ENCODE measurements around the gene CASKIN1. TPM values are rescaled to one million over a fixed set of nuclear protein-coding genes. Genes with fewer than 3 reads are reported as not detected.

CASKIN1 gene
- polyA plus RNA-seq, 2 of the 4 experiments (the other 2 are of a cell fraction): 0.27 to 0.87 TPM

- Histone ChIP-seq H3K4me1 (peaks cover 63% of the 10 kb centered on the region), H3K9me3 (no peaks in the 10 kb centered on the region), H3K4me2 (peak overlapping the region; percentile 99), H3K4me3 (peak overlapping the region; percentile 88), H3K27ac (peak overlapping the region; percentile 92 to 94)
- TF ChIP-seq RNF2 (IDR thresholded peaks at IDR 0.05; ENCODE audit: borderline replicate concordance, low read depth) (peak; percentile 87; the same call in 1 of the 2 replicates), CHD4 (IDR thresholded peaks at IDR 0.05; ENCODE audit: borderline replicate concordance) (no peak), ZC3H11A (IDR thresholded peaks at IDR 0.05) (0 out of 2 replicates have a peak, but pooled peaks have one; percentile 4), HDAC2 (IDR thresholded peaks at IDR 0.05) (peak; percentile 58; the same call in 1 of the 2 replicates), PBX3 (IDR thresholded peaks at IDR 0.05) (no peak), HOXA7 (CRISPR knock-in tag; IDR thresholded peaks at IDR 0.05) (0 out of 2 replicates have a peak, but pooled peaks have one; percentile 31), TFCP2L1 (CRISPR knock-in tag; IDR thresholded peaks at IDR 0.05) (0 out of 2 replicates have a peak, but pooled peaks have one; percentile 10), CHD2 (IDR thresholded peaks at IDR 0.05; ENCODE audit: low read length, partially characterized antibody) (no peak), RFX5 (IDR thresholded peaks at IDR 0.05) (no peak), ESRRA (IDR thresholded peaks at IDR 0.05; ENCODE audit: borderline replicate concordance, low read length) (no peak), BHLHE40 (IDR thresholded peaks at IDR 0.05; ENCODE audit: low read depth, low read length) (0 out of 2 replicates have a peak, but pooled peaks have one; percentile 2), POLR2AphosphoS2 (conservative IDR thresholded peaks at IDR 0.05; ENCODE audit: low read length) (0 out of 2 replicates have a peak, but pooled peaks have one; percentile 44), SREBF2 (IDR thresholded peaks at IDR 0.05) (no peak), FOSB (CRISPR knock-in tag; IDR thresholded peaks at IDR 0.05) (peak; percentile 66; the same call in 1 of the 2 replicates), CEBPB (IDR thresholded peaks at IDR 0.05) (no peak), MAZ (IDR thresholded peaks at IDR 0.05; ENCODE audit: borderline replicate concordance, low read depth, low read length) (no peak), POLR2A (IDR thresholded peaks at IDR 0.05; ENCODE audit: low read length) (no peak), NPAS2 (CRISPR knock-in tag; IDR thresholded peaks at IDR 0.05; ENCODE audit: borderline replicate concordance) (no peak), MAFK (IDR thresholded peaks at IDR 0.05; ENCODE audit: partially characterized antibody) (no peak), NFE2L2 (conservative IDR thresholded peaks at IDR 0.05; ENCODE audit: low read length) (no peak)
- FAIRE-seq: no peak
- ChIA-PET POLR2A (interaction anchor here (0.6 to 2.3 kb wide), 27 partner anchors 8 to 365 kb away, joined by 3 to 30 read pairs (median 8); partner anchors contain the start of genes AMDHD2, BRICD5, CASKIN1 and ECI1), CTCF (interaction anchor here (0.7 to 2.2 kb wide), 6 partner anchors 8 to 465 kb away, joined by 3 to 9 read pairs (median 3); partner anchors contain the start of gene ECI1)
- no peak for ATAC-seq
- WGBS (ENCODE audit: missing lambda C conversion rate): 2% methylated on average over 23 of the region's 23 CpGs
- DNase-seq (ENCODE audit: low read depth in 1 of 2, low spot score in 1 of 2): no peak
These were observed 41.8 kb downstream of the CASKIN1 start for GRCh38 chr16:2154533-2155090.

- H3K4me1 ChIP-seq: peaks cover 60% of the 10 kb centered on the region
- no peaks in the 10 kb centered on the region for H3K9me3 ChIP-seq
- H3K4me2 ChIP-seq: peak overlapping the region; percentile 99
- DNase-seq (ENCODE audit: low read depth in 1 of 2, low spot score in 1 of 2) (peak in 1 of 2 experiments; percentile 63), ATAC-seq (no peak), FAIRE-seq (no peak)
- H3K27ac ChIP-seq: peak overlapping the region; percentile 92 to 94
- WGBS (ENCODE audit: missing lambda C conversion rate): 3% methylated on average over 23 of the region's 25 CpGs
- ChIA-PET POLR2A (interaction anchor here (0.8 to 1.3 kb wide), 3 partner anchors 12 to 188 kb away, joined by 3 to 4 read pairs (median 3); partner anchors contain the start of genes PGP and RPS2), CTCF (interaction anchor here (0.5 to 5.2 kb wide), 14 partner anchors 9 to 348 kb away, joined by 3 to 43 read pairs (median 4); no protein-coding TSS in a partner anchor)
- peak overlapping the region; percentile 88 for H3K4me3 ChIP-seq
- TF ChIP-seq CHD2 (IDR thresholded peaks at IDR 0.05; ENCODE audit: low read length, partially characterized antibody): no peak
- TF ChIP-seq ZNF302 (CRISPR knock-in tag; IDR thresholded peaks at IDR 0.05): no peak
- TF ChIP-seq HEYL (CRISPR knock-in tag; IDR thresholded peaks at IDR 0.05): no peak
- TF ChIP-seq PBX3 (IDR thresholded peaks at IDR 0.05): no peak; the same call in 1 of the 2 replicates
- peak; percentile 62; the same call in 1 of the 2 replicates for TF ChIP-seq TFCP2L1 (CRISPR knock-in tag; IDR thresholded peaks at IDR 0.05)
- no peak for TF ChIP-seq RAD21 (conservative IDR thresholded peaks at IDR 0.05 in 1 of 2, IDR thresholded peaks at IDR 0.05 in 1 of 2)
- TF ChIP-seq HES2 (IDR thresholded peaks at IDR 0.05): no peak
- TF ChIP-seq MAZ (IDR thresholded peaks at IDR 0.05; ENCODE audit: borderline replicate concordance, low read depth, low read length): no peak
- TF ChIP-seq EHF (CRISPR knock-in tag; IDR thresholded peaks at IDR 0.05): no peak
- TF ChIP-seq TP53 (CRISPR knock-in tag; IDR thresholded peaks at IDR 0.05): 0 out of 2 replicates have a peak, but pooled peaks have one; percentile 7
- no peak for TF ChIP-seq RNF2 (IDR thresholded peaks at IDR 0.05; ENCODE audit: borderline replicate concordance, low read depth)
- peak; percentile 16 to 50; a peak in 4 of 5 replicates for TF ChIP-seq JUN (IDR thresholded peaks at IDR 0.05)
- no peak for TF ChIP-seq RFX5 (IDR thresholded peaks at IDR 0.05)
- no peak for TF ChIP-seq ZSCAN20 (CRISPR knock-in tag; IDR thresholded peaks at IDR 0.05)
- no peak; the same call in none of the 2 replicates for TF ChIP-seq RARB (CRISPR knock-in tag; IDR thresholded peaks at IDR 0.05)
- 0 out of 2 replicates have a peak, but pooled peaks have one; percentile 46 for TF ChIP-seq ESRRA (IDR thresholded peaks at IDR 0.05; ENCODE audit: borderline replicate concordance, low read length)
- TF ChIP-seq CEBPB (IDR thresholded peaks at IDR 0.05): no peak
- TF ChIP-seq MAFK (IDR thresholded peaks at IDR 0.05; ENCODE audit: partially characterized antibody): no peak
- no peak for TF ChIP-seq ATOH8 (CRISPR knock-in tag; IDR thresholded peaks at IDR 0.05; ENCODE audit: low read depth)
- no peak for TF ChIP-seq FOSL2 (IDR thresholded peaks at IDR 0.05)
- TF ChIP-seq FOSL2 (CRISPR knock-in tag; IDR thresholded peaks at IDR 0.05): peak; percentile 11; the same call in 1 of the 2 replicates
- TF ChIP-seq ZC3H11A (IDR thresholded peaks at IDR 0.05): no peak
These were observed 43.5 kb downstream of the CASKIN1 start for GRCh38 chr16:2152695-2153506.
